A673 (cell line): ENCODE results near the gene KRTAP19-4. TPM values are rescaled to one million over a fixed set of nuclear protein-coding genes. Genes with fewer than 3 reads are reported as not detected.

Experiments
- BruUV-seq: library from RNA; stranded (reverse); fragments of 400-500 nt; replicated peaks from 2 replicates; lab custom pipeline; 2021; lab: Mats Ljungman, UMichigan
- CTCF ChIA-PET: fragments of 300-600 bp; sonication (Branson Sonifier 250); formaldehyde crosslinking; loops from one replicate; lab custom pipeline; 2022; ENCODE audit warnings: antibody characterized with exemption; lab: Charles Lee
- POLR2A ChIA-PET: fragments of 300-600 bp; sonication (Branson Sonifier 250); formaldehyde crosslinking; loops from one replicate; lab custom pipeline; 2022; ENCODE audit warnings: antibody characterized with exemption; ENCODE audit not compliant: low non-redundant PET; lab: Charles Lee
- DNase-seq: peaks from one replicate; pipeline ENCODE4 v3.0.0-alpha.2; 2015; ENCODE audit warnings: low spot score
- H3K27ac ChIP-seq: fragments of 200-600 bp; sonication (generic); 2 replicates; pipeline ENCODE4 v1.5.1; 2016; ENCODE audit warnings: mixed run types, low read depth, mild to moderate bottlenecking, mixed read lengths, antibody characterized with exemption, low read length; ENCODE audit not compliant: poor library complexity, severe bottlenecking
- H3K27me3 ChIP-seq: fragments of 200-600 bp; sonication (generic); replicated peaks from 2 replicates; pipeline ENCODE4 v1.6.1; 2017; ENCODE audit warnings: mixed run types, low read depth, mild to moderate bottlenecking, mixed read lengths, antibody characterized with exemption, low read length; ENCODE audit not compliant: insufficient read depth, poor library complexity
- H3K36me3 ChIP-seq: fragments of 200-600 bp; sonication (generic); 2 replicates; pipeline ENCODE4 v1.6.1; 2016; ENCODE audit warnings: mixed run types, mild to moderate bottlenecking, mixed read lengths, antibody characterized with exemption, low read length; ENCODE audit not compliant: insufficient read depth, poor library complexity, severe bottlenecking
- H3K4me1 ChIP-seq: fragments of 200-600 bp; sonication (generic); 2 replicates; pipeline ENCODE4 v1.6.1; 2017; ENCODE audit warnings: mixed run types, mild to moderate bottlenecking, mixed read lengths, antibody characterized with exemption, low read length; ENCODE audit not compliant: insufficient read depth, poor library complexity, severe bottlenecking
- H3K4me3 ChIP-seq: fragments of 200-600 bp; sonication (generic); 2 replicates; pipeline ENCODE4 v1.5.1; 2016; ENCODE audit warnings: low read depth, mixed run types, mild to moderate bottlenecking, mixed read lengths, low read length; ENCODE audit not compliant: poor library complexity, severe bottlenecking
- H3K9me3 ChIP-seq: fragments of 200-600 bp; sonication (generic); 2 replicates; pipeline ENCODE4 v1.6.1; 2016; ENCODE audit warnings: mixed run types, low read depth, mild to moderate bottlenecking, mixed read lengths, antibody characterized with exemption, low read length; ENCODE audit not compliant: poor library complexity, severe bottlenecking
- EZH2 ChIP-seq: fragments of 200-600 bp; sonication (generic); IDR thresholded peaks from 2 replicates; pipeline ENCODE4 v1.6.1; 2017; ENCODE audit warnings: borderline replicate concordance, low read depth, mild to moderate bottlenecking, mixed read lengths, antibody characterized with exemption, low read length; ENCODE audit not compliant: poor library complexity, severe bottlenecking
- intact Hi-C: fragments of 100-400 bp; cut with micrococcal nuclease; formaldehyde crosslinking; loops from one replicate; pipeline ENCODE4 v1.10.0; 2022; ENCODE audit not compliant: unreplicated experiment
- total RNA-seq: library from RNA; stranded (reverse); gene quantifications from 2 replicates; pipeline ENCODE4 v1.2.3, GENCODE V29; 2021
- TF ChIP-seq, protein P1 (sequence below): fragments of 300-800, 200-600 bp; sonication (generic); conservative IDR thresholded peaks from 2 replicates; pipeline ENCODE4 v1.5.1; 2017; ENCODE audit warnings: low read depth, mild to moderate bottlenecking, antibody characterized with exemption, low read length, moderate library complexity, mixed read lengths

Gene KRTAP19-4
- total RNA-seq, 1 experiment from 2014 or later, result not detected

DNA sequence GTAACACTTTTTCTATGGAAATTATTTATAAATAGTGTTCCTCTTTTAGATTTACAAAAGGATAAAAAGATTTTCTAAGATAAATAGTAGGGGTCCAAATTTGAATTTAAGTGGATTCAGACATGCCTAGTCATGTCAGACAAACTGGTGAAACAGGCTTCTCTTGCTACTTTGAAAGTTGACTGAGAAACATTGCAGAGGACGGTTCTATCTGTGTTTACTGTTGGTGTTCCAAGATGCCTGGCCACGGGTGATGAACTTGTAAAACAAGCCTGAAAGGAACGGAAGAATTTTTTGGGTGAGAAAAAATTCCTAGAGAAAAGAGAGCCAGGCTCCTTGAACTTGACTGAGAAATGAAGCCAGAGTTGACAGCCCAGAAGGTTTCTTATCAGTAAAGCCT is 19.0 kb downstream of the KRTAP19-4 start:
- DNase-seq, result no peak
- TF ChIP-seq, protein P1, sequence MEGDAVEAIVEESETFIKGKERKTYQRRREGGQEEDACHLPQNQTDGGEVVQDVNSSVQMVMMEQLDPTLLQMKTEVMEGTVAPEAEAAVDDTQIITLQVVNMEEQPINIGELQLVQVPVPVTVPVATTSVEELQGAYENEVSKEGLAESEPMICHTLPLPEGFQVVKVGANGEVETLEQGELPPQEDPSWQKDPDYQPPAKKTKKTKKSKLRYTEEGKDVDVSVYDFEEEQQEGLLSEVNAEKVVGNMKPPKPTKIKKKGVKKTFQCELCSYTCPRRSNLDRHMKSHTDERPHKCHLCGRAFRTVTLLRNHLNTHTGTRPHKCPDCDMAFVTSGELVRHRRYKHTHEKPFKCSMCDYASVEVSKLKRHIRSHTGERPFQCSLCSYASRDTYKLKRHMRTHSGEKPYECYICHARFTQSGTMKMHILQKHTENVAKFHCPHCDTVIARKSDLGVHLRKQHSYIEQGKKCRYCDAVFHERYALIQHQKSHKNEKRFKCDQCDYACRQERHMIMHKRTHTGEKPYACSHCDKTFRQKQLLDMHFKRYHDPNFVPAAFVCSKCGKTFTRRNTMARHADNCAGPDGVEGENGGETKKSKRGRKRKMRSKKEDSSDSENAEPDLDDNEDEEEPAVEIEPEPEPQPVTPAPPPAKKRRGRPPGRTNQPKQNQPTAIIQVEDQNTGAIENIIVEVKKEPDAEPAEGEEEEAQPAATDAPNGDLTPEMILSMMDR, result no peak
- no peak for TF ChIP-seq EZH2
- H3K4me1 ChIP-seq, result no peaks in the 10 kb centered on the region
- ChIA-PET POLR2A (no interaction called here), CTCF (no interaction called here)
- no peaks in the 10 kb centered on the region for H3K27me3 ChIP-seq
- no peak overlapping the region for H3K4me3 ChIP-seq
- H3K9me3 ChIP-seq, result no peaks in the 10 kb centered on the region
- H3K36me3 ChIP-seq, result no peaks in the 10 kb centered on the region
- no peak overlapping the region for H3K27ac ChIP-seq
- intact Hi-C loops, result no loop called here
- BruUV-seq, result no TSS peak

DNA sequence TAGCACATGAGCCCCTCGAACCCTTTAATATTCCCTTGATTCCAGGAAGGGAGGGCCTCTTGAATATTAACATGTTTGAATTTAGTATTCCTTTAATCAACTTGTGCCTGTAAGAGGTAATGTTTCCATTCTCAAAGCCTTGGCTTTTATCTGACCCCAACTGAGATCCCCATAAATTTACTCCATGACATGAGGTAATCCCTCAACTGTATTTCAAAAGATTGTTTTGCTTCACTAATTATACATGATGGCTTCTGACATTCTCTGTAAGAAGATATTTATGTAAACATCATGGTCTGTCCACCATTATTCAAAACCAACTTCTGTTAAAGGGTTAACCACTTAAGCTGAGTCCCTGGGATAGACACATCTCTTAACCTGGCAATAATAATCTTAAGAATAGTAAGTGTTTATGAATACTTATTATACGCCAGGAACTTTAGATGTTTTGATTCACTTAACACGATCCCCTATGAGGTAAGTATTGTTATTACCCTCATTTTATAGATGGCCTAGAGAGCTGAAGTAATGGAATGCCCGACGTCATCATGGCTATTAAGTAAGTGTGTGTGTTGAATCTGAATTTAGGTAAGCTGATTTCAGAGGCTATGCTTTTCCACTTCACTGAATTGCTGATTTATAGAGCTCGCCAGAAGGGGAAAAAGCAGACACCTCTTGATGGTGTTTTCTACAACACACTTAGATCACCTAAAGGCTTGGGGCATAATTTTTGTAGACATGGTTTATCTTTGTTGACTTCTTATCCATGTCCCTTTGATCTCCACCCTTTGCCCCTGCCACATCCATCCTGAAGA is 27.9 kb downstream of the KRTAP19-4 start:
- no TSS peak for BruUV-seq
- intact Hi-C loops, result loop anchor here (10.0 kb wide), 1 partner anchor 124 kb away; the partner anchor contains the start of gene KRTAP23-1
- Histone ChIP-seq H3K27ac (no peak overlapping the region), H3K27me3 (no peaks in the 10 kb centered on the region), H3K9me3 (no peaks in the 10 kb centered on the region), H3K36me3 (no peaks in the 10 kb centered on the region), H3K4me3 (no peak overlapping the region), H3K4me1 (no peaks in the 10 kb centered on the region)
- TF ChIP-seq, protein P1, result no peak
- no peak for TF ChIP-seq EZH2
- POLR2A ChIA-PET, result no interaction called here
- CTCF ChIA-PET, result no interaction called here
- DNase-seq, result no peak

- CTCF ChIA-PET, result no interaction called here
- H3K36me3 ChIP-seq, result no peaks in the 10 kb centered on the region
- intact Hi-C loops, result loop anchor here (10.0 kb wide), 1 partner anchor 119 kb away; the partner anchor contains the start of gene KRTAP23-1
- no TSS peak for BruUV-seq
- POLR2A ChIA-PET, result no interaction called here
- no peaks in the 10 kb centered on the region for H3K9me3 ChIP-seq
- no peak overlapping the region for H3K27ac ChIP-seq
- DNase-seq, result peak; percentile 21
- H3K4me3 ChIP-seq, result no peak overlapping the region
- H3K4me1 ChIP-seq, result no peaks in the 10 kb centered on the region
- no peak for TF ChIP-seq EZH2
- TF ChIP-seq, protein P1, result peak; percentile 71
- no peaks in the 10 kb centered on the region for H3K27me3 ChIP-seq
These were observed 33.3 kb downstream of the KRTAP19-4 start for GRCh38 chr21:30463713-30464112.
